ENCODE measurements around the gene TGM2. TPM values are rescaled to one million over a fixed set of nuclear protein-coding genes. Genes with fewer than 3 reads are reported as not detected.
"Not testable (repeated sequence)": the region's sequence is repeated elsewhere in the genome, so short reads cannot be mapped to it uniquely, and the experiment has no call there.

The TGM2 gene
- polyA plus RNA-seq, 1 donor, result 31.8 TPM

DNA sequence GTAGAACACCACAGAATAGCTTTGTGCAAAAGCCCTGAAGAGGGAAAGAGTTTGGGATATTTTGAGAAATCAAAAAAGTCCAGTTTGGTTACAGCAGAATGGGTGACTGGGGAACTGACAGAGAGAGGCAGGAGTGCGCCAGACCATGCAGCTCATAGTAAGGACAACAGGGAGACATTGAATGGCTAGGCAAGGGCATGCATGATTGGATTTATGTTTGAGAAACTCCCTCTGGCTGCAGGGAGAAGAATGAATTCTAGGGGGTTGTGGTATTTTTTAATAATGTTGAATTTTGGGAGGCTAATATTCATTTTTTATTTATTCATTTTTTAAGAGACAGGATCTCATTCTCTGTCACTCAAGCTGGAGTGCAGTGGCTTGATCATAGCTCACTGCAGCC is 49.9 kb downstream of the TGM2 start:
- DNase-seq, result no peak

DNA sequence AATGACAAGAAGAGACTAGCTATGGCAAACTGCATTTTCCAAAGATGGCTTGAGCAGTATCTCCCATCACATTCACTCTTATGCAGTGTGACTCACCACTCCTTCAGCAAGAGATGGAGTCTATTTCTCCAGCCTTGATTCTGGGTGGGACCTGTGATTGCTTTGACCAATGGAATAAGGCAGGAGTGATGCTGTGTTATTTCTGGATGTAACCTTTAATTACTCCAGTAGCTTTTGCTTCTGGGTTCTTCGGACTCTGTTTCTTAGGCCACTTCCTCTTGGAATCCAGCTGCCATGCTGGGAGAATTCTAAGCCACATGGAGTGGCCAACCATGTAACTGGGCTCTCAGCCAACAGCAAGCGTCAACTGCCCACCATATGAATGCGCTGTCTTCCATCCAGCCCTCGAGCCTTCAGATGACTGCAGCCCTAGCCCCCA is 50.7 kb downstream of the TGM2 start:
- DNase-seq, result no peak

DNA sequence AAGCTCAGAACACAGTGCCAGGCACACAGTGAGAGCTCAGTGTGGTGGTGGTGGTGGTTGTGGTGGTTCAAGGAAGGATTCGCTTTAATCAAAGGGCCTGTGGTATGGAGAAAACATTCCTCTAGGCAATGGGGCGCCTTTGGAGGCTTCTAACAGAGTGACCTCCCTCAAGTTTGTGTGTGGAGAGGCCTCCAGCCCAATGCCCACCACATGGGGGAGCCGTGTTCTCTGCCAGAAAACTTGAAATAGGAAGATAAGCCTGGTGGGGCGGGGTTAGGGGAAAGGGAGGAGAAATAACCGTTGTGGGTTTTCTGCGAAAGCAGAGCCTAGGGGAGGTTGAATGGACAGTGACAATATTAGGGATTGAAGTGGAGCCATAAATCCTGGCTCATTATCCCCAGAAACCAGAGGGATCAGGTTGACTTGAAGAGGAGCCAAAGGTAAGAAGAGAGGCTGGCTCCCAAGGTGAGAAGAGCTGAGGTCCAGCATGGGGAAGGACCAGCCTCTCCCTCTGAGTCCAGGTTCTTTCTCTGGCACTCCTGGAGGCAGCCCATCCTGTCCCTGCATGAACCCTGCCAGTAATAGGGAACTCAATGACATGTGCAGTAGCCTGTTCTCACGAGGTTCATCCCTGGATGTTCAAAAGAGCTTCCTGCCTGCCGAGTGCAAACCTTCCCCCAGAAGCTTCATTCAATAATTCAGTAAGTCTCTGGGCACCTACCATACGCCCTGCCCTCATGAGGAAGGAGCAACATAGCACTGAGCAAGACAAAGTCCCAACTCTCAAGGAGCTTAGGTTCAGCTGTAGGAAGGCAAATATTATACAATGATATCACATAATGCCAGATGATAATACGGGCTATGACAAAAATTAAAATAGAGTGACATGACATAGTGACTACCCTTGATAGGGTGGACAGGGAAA is 51.4 kb downstream of the TGM2 start:
- no peak for DNase-seq

GRCh38 chr20:38112930-38113294 is 52.2 kb downstream of the TGM2 start:
- no peak for DNase-seq

DNA sequence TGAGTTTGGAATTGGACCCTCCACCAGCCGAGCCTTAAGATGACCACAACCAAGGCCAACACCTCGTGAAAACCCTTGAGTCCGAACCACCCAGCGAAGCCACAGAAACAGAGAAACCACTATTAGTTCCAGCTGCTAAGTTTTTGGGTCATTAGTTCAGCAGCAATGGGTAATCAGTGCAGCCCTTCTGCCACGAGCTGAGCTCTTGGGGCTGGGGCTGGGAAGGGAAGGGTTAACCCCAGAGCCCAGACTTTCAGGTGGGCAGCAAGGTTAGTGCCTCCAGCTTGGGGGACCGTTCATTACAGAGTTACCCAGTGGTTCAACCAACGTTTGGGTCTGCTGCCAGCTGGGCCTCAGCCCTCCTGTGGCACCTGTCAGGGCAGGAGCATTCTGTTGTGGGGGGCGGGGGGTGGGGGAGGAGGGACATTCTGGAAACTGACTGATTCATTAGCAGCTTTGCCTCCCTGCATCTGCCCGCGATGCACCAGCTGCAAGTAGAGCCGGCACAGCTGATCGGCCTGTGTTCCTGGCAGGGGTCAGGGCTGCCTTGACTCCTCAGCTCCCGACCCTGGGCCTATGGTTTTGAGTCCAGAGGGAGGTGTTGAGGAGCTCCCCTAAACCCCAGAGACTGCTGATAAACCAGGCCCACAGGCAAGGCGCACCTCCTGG is 52.7 kb downstream of the TGM2 start:
- no peak for DNase-seq

- no peak for DNase-seq
Observed at GRCh38 chr20:38111366-38112232, 53.5 kb downstream of the TGM2 start.

DNA sequence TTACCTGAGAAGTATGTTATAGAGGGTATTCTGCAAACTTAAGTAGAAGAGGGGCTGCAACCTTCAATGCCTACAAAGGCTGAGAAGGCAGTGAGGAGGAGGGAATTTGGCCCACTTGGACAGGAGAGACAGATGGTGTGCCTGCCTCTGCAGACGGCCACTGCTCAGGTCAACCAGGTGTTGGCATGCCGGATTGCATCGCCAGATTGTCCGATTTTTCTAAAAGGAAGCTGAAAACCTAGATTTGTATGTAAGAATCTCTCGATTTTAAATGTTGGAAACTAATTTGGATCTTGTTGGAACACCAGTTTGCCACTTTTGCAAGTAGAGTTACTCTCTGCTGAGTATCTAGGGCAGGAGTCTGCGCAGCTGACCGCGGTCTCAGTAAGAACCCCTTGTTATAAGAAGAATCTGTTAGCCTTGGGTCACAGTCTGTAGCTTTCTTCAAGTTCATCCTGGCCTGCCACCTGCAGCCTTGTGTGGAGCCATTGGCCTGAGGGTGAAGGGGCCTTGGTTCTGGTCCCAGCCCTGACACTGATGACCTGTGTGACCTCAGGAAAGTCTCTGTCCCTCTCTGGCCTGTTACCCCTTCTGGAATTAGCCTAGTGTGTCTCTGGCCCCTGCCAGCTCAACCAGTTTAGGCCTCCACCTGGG is 54.4 kb downstream of the TGM2 start:
- no peak for DNase-seq

DNA sequence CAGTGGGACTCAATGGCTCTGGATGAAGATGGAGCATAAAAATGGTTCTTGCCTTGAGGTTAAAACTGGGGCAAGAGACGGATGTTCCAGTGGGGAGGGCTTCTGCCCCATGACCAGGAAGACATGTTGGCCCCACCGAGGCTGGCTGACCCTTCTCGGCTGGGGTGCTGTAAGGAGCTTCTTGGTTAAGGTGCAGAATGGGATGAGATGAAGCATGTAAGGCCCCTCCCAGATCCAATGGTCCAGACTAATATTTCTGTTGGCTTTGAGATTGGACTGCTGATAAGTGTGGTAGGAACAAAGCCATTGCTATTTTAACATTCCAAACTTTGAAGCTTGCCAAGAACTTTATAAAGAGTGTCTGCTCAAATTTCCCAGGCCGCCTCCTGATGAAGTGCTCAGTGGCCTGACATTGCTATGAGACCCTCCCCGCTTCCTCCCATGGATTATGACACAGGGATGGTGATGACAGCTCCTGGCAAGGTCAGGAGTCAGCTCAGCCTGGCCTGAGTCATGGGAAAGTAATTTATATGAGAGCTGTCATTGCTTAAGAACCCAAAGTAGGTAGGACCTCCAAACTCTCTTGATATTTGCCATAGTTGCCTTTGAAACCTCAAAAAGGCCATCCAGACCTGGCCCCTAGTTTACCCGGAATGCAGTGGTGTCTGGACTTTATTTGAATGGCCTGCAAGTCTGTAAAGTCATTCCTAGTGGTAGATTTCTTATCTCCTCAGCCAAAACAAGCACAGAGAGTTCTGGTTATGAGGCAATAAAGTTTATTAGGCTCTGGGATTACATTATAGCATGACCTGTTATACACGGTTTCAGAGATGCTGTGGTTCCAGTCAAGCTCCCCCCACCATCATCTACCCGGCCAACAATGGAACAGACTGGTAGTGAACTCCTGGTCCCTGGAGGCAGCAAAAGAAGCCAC is 55.2 kb downstream of the TGM2 start:
- no peak for DNase-seq

DNA sequence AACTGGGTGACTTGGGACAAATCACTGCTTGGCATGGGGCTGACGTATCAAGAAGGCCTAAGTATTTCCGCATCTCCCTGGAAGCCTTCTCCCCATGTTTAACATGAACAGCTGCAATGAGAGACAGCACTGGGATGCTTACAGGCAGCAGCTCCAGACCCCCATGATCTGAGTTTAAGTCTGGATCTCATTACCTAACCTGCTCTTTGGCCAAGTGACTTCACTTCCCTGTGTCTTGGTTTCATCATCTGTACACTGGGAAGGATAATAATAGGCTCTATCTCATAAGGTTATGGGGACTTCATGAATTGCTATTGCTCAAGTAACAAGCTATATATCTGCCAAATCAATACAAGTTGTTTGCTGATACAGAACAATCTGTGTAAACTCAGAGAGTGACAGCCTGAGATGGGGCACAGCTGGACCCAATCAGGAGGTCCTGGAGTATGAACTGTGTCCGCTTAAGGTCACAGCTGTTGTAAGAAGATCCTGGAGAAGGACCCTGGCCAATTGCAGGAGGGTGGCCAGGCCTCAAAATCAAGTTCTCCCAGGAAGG is 56.0 kb downstream of the TGM2 start:
- no peak for DNase-seq

DNA sequence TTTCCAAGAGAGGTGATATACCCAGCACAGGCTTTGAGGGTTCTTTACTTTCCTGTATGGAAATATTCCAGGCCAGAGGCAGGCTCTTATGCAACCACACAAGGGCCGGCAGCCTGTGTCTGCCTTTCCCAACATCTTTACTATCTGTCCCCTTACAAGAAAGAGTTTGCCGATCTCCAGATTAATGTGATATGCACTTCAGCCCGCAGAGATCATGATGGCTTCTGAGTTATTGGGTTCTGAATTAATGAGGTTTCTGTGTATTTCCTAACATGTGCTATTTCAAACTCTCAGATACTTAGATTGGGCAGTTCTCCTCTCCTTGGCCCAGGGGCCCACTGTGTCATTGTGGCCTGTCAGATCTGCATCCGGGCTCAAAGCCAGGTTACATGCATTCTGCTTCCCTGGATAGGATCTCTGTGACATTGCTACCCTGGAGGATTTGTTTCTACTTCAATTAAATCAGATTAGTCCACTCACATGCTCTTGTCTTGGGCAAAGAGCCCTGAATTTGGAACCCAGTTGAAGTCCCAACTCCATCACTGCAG is 56.6 kb downstream of the TGM2 start:
- DNase-seq, result no peak

- not testable (repeated sequence) for DNase-seq
Observed at GRCh38 chr20:38107916-38108315, 57.2 kb downstream of the TGM2 start.

DNA sequence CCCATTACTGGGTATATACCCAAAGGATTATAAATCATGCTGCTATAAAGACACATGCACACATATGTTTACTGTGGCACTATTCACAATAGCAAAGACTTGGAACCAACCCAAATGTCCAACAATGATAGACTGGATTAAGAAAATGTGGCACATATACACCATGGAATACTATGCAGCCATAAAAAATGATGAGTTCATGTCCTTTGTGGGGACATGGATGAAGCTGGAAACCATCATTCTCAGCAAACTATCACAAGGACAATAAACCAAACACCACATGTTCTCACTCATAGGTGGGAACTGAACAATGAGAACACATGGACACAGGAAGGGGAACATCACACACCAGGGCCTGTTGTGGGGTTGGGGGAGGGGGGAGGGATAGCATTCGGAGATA is 57.7 kb downstream of the TGM2 start:
- not testable (repeated sequence) for DNase-seq

DNA sequence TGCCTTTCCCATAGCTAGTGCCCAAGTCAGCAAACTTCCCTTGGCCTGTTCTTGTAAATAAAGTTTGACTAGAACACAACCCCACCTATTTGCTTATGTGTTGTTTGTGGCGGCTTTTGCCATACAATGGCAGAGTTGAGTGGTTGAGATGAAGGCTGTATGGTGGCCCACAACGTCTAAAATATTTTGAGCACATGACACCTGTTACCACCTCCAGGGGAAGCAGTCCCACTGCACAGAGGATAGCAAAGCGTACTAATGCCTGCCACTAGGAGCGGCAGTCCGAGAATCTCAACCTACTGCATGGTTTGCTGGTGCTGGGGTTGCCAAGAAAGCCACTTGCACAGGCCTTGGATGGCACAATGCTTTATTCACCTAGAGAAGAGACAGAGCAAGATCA is 58.6 kb downstream of the TGM2 start:
- no peak for DNase-seq

- no peak for DNase-seq
Observed at GRCh38 chr20:38104285-38104684, 60.8 kb downstream of the TGM2 start.

DNA sequence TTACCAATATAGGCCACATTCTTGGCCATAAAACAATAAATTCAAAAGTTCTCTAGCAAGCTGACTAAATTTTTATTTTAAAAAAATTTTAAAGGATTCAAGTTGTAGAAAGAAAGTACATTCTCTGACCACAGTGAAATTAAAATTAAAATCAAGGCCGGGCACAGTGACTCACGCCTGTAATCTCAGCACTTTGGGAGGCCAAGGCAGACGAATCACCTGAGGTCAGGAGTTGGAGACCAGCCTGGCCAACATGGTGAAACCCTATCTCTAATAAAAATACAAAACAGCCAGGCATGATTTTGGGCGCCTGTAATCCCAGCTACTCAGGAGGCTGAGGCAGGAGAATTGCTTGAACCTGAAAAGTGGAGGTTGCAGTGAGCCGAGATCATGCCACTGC is 62.9 kb downstream of the TGM2 start:
- not testable (repeated sequence) for DNase-seq

DNA sequence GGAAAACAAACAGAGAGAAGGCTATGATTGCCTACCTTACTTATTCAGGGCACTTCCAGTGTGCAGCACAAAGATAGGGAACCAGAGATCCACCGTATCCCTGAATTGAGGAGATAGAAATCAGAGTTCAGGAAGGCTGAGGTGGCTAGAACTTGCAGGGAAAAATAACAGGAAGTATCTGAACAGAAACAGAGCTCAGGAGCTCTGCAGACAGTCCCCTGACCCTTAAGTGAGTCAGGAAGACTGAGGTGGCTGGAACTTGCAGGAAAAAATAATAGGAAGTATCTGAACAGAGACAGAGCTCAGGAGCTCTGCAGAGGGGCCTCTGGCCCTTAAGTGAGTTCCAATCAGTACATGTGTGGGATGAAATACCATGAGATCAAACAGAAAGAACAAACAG is 66.1 kb downstream of the TGM2 start:
- DNase-seq, result no peak

- DNase-seq, result no peak
Observed at GRCh38 chr20:38095017-38095686, 69.9 kb downstream of the TGM2 start.

DNA sequence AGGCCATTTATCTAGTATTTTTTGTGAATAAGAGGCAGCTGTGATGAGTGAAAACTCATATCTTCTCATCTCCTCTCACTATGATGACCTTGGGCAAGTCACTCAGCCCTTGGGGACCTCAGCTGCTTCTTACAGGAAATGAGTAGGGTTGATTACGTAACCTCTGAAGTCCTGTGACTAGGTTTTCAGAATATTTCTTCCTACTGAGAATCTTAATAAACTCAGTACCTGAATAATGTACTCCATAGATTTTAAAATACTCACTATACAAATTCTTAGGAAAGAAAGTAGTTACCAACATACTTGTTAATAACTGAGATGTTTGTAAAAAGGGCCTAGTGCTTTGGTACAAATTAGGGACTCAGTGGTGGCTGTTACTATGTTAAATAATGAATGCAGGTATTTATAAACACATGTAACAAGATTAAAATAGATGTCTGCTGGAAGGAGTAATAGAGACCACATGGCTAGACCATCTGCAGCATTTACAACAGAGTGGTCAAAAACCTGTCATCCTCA is 70.6 kb downstream of the TGM2 start:
- no peak for DNase-seq

DNA sequence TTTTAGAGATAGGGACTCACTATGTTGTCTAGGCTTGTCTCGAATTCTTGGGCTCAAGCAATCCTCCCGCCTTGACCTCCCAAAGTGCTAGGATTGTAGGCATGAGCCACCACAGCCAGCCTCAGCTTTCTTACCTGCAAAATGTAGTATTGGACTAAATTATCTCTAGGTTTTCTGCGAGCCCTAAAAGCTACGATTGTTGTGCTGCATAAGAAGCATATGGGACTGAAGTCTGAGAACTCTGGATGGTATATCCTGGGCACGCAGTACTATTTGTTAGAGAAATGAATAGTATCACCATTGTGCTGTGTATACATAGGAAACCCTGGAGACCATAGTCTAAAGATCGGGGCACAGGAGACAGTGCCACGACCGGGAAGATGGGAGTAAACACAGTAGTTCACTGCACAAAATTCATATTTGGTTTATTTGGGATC is 71.4 kb downstream of the TGM2 start:
- DNase-seq, result no peak

All from left kidney (tissue), 2 donors.